ENCODE data around the gene FOXJ3.

Gene FOXJ3

DNA sequence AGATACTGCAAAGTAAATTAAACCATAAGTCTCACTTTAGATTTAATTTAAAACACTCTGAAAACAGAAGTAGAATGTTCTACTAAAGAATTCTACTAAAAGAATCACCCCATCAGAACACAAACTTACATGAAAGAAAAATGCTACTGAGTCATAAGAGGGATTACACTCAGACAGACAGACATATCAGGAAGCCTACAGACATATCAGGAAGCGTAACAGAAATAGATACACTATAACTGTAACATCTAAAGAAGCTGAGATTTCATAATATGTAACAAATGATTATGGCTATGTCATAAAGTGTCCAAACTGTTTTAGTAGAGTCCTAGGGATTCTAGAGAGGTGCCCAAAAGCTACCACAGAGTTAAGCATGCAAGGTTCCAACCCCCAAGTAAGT is 23.9 kb downstream of the FOXJ3 start:
- TF ChIP-seq YY1 (IDR thresholded peaks at IDR 0.05; ENCODE audit: insufficient read depth, insufficient read length) (no peak), SUZ12 (IDR thresholded peaks at IDR 0.05; ENCODE audit: extremely low read depth, insufficient read depth, insufficient read length) (no peak), ZNF274 (IDR thresholded peaks at IDR 0.05; ENCODE audit: low read depth, low read length) (no peak)
- H3K9me3 ChIP-seq (ENCODE audit: insufficient read depth, low read length), result no peaks in the 10 kb centered on the region
- H3K9ac ChIP-seq (ENCODE audit: insufficient read length, low read depth), result no peak overlapping the region
- peaks cover 31% of the 10 kb centered on the region for H3K36me3 ChIP-seq (ENCODE audit: insufficient read depth, insufficient read length, low read length)
- H3K4me3 ChIP-seq (ENCODE audit: insufficient read length, low read depth), result no peak overlapping the region
- H3K4me1 ChIP-seq (ENCODE audit: insufficient read depth, insufficient read length), result no peaks in the 10 kb centered on the region
- DNase-seq (ENCODE audit: low read depth, low spot score), result no peak
- H3K27me3 ChIP-seq (ENCODE audit: insufficient read depth, insufficient read length), result no peaks in the 10 kb centered on the region

DNA sequence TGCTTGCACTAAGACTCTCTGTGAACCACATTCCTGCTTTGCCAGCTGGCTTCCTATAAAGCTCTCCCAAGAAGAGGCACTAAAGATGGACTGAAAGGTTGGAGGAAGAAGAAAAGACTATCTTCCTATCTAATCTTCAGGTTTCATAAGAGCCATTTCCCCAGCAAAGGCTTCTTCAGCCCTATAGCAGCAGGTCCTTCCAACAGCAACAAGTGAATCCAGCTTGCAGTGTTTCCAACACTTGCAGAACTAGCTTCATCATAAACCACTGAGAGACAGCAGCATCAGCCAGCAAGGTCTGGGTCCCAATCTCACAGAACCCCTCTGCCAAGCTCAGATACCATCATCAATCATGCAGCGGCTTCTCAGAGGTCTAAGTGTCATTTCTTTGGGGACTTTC is 28.1 kb downstream of the FOXJ3 start:
- Histone ChIP-seq H3K9ac (ENCODE audit: insufficient read length, low read depth) (no peak overlapping the region), H3K27me3 (ENCODE audit: insufficient read depth, insufficient read length) (no peaks in the 10 kb centered on the region), H3K9me3 (ENCODE audit: insufficient read depth, low read length) (peaks cover 5% of the 10 kb centered on the region; the same call in 1 of the 2 replicates), H3K4me3 (ENCODE audit: insufficient read length, low read depth) (no peak overlapping the region), H3K36me3 (ENCODE audit: insufficient read depth, insufficient read length, low read length) (peaks cover 36% of the 10 kb centered on the region), H3K4me1 (ENCODE audit: insufficient read depth, insufficient read length) (no peaks in the 10 kb centered on the region)
- DNase-seq (ENCODE audit: low read depth, low spot score), result no peak
- no peak for TF ChIP-seq YY1 (IDR thresholded peaks at IDR 0.05; ENCODE audit: insufficient read depth, insufficient read length)

GRCh38 chr1:42305639-42306038 is 29.4 kb downstream of the FOXJ3 start:
- Histone ChIP-seq H3K9me3 (ENCODE audit: insufficient read depth, low read length) (peaks cover 5% of the 10 kb centered on the region; the same call in 1 of the 2 replicates), H3K27me3 (ENCODE audit: insufficient read depth, insufficient read length) (no peaks in the 10 kb centered on the region), H3K4me1 (ENCODE audit: insufficient read depth, insufficient read length) (no peaks in the 10 kb centered on the region), H3K9ac (ENCODE audit: insufficient read length, low read depth) (no peak overlapping the region), H3K36me3 (ENCODE audit: insufficient read depth, insufficient read length, low read length) (peaks cover 43% of the 10 kb centered on the region), H3K4me3 (ENCODE audit: insufficient read length, low read depth) (no peak overlapping the region)
- DNase-seq (ENCODE audit: low read depth, low spot score), result no peak
- TF ChIP-seq YY1 (IDR thresholded peaks at IDR 0.05; ENCODE audit: insufficient read depth, insufficient read length) (no peak), SUZ12 (IDR thresholded peaks at IDR 0.05; ENCODE audit: extremely low read depth, insufficient read depth, insufficient read length) (no peak), ZNF274 (IDR thresholded peaks at IDR 0.05; ENCODE audit: low read depth, low read length) (no peak)

- Histone ChIP-seq H3K27me3 (ENCODE audit: insufficient read depth, insufficient read length) (no peaks in the 10 kb centered on the region), H3K36me3 (ENCODE audit: insufficient read depth, insufficient read length, low read length) (peaks cover 24% of the 10 kb centered on the region), H3K9me3 (ENCODE audit: insufficient read depth, low read length) (peaks cover 9% of the 10 kb centered on the region; the same call in 1 of the 2 replicates), H3K9ac (ENCODE audit: insufficient read length, low read depth) (no peak overlapping the region), H3K4me3 (ENCODE audit: insufficient read length, low read depth) (no peak overlapping the region), H3K4me1 (ENCODE audit: insufficient read depth, insufficient read length) (no peaks in the 10 kb centered on the region)
- DNase-seq (ENCODE audit: low read depth, low spot score), result no peak
- no peak for TF ChIP-seq YY1 (IDR thresholded peaks at IDR 0.05; ENCODE audit: insufficient read depth, insufficient read length)
- no peak for TF ChIP-seq ZNF274 (IDR thresholded peaks at IDR 0.05; ENCODE audit: low read depth, low read length)
- no peak for TF ChIP-seq SUZ12 (IDR thresholded peaks at IDR 0.05; ENCODE audit: extremely low read depth, insufficient read depth, insufficient read length)
These were observed 33.0 kb downstream of the FOXJ3 start for GRCh38 chr1:42302034-42302433.

DNA sequence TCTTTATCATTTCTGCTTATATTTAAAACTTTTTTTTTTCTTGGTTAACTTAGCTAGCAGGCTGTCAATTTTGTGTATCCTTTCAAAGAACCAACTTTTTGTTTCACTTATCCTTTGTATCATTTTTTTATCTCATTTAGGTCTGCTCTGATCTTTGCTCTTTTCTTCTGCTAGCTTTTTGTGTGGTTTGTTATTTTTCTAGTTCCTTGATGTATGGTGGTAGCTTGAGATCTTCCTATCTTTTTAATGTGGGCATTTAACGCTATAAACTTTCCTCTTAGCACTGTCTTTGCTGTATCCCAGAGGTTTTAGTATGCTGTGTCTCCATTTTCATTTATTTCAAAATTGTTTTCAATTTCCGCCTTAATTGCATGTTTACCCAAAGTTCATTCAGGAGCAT is 36.5 kb downstream of the FOXJ3 start:
- Histone ChIP-seq H3K27me3 (ENCODE audit: insufficient read depth, insufficient read length) (no peaks in the 10 kb centered on the region), H3K36me3 (ENCODE audit: insufficient read depth, insufficient read length, low read length) (peaks cover 23% of the 10 kb centered on the region), H3K4me3 (ENCODE audit: insufficient read length, low read depth) (no peak overlapping the region), H3K9me3 (ENCODE audit: insufficient read depth, low read length) (peaks cover 9% of the 10 kb centered on the region), H3K9ac (ENCODE audit: insufficient read length, low read depth) (no peak overlapping the region), H3K4me1 (ENCODE audit: insufficient read depth, insufficient read length) (no peaks in the 10 kb centered on the region)
- DNase-seq (ENCODE audit: low read depth, low spot score), result no peak
- no peak for TF ChIP-seq SUZ12 (IDR thresholded peaks at IDR 0.05; ENCODE audit: extremely low read depth, insufficient read depth, insufficient read length)
- no peak for TF ChIP-seq YY1 (IDR thresholded peaks at IDR 0.05; ENCODE audit: insufficient read depth, insufficient read length)
- TF ChIP-seq ZNF274 (IDR thresholded peaks at IDR 0.05; ENCODE audit: low read depth, low read length), result no peak

- H3K9ac ChIP-seq (ENCODE audit: insufficient read length, low read depth), result no peak overlapping the region
- peaks cover 5% of the 10 kb centered on the region; the same call in 1 of the 2 replicates for H3K9me3 ChIP-seq (ENCODE audit: insufficient read depth, low read length)
- no peak for DNase-seq (ENCODE audit: low read depth, low spot score)
- no peak overlapping the region for H3K4me3 ChIP-seq (ENCODE audit: insufficient read length, low read depth)
- H3K36me3 ChIP-seq (ENCODE audit: insufficient read depth, insufficient read length, low read length), result peaks cover 16% of the 10 kb centered on the region
- H3K27me3 ChIP-seq (ENCODE audit: insufficient read depth, insufficient read length), result no peaks in the 10 kb centered on the region
- no peaks in the 10 kb centered on the region for H3K4me1 ChIP-seq (ENCODE audit: insufficient read depth, insufficient read length)
- TF ChIP-seq YY1 (IDR thresholded peaks at IDR 0.05; ENCODE audit: insufficient read depth, insufficient read length) (no peak), ZNF274 (IDR thresholded peaks at IDR 0.05; ENCODE audit: low read depth, low read length) (no peak), SUZ12 (IDR thresholded peaks at IDR 0.05; ENCODE audit: extremely low read depth, insufficient read depth, insufficient read length) (no peak)
These were observed 39.2 kb downstream of the FOXJ3 start for GRCh38 chr1:42295816-42296215.

DNA sequence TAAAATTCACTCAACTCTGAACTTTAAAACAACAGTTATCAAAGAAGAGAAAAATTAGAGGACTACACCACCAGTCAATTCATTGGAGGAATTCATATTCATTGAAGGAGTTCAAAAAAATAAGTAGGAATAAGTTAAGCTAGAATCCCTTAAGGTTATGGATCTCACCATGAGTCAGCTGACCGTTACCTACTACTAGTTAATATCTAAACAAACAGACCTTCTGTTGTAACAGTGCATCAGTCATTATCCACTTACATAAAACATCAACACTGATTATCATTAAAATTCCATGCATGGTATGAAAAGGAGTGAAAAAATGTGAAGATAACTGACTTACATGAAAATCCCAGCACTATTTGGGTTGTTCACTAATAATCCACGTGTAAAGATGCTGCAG is 44.9 kb downstream of the FOXJ3 start:
- TF ChIP-seq ZNF274 (IDR thresholded peaks at IDR 0.05; ENCODE audit: low read depth, low read length) (no peak), SUZ12 (IDR thresholded peaks at IDR 0.05; ENCODE audit: extremely low read depth, insufficient read depth, insufficient read length) (no peak), YY1 (IDR thresholded peaks at IDR 0.05; ENCODE audit: insufficient read depth, insufficient read length) (no peak)
- Histone ChIP-seq H3K4me1 (ENCODE audit: insufficient read depth, insufficient read length) (no peaks in the 10 kb centered on the region), H3K27me3 (ENCODE audit: insufficient read depth, insufficient read length) (no peaks in the 10 kb centered on the region), H3K9ac (ENCODE audit: insufficient read length, low read depth) (no peak overlapping the region), H3K4me3 (ENCODE audit: insufficient read length, low read depth) (no peak overlapping the region), H3K9me3 (ENCODE audit: insufficient read depth, low read length) (no peaks in the 10 kb centered on the region; the same call in 1 of the 2 replicates), H3K36me3 (ENCODE audit: insufficient read depth, insufficient read length, low read length) (peaks cover 11% of the 10 kb centered on the region)
- DNase-seq (ENCODE audit: low read depth, low spot score), result no peak
